Femur (tissue), 1 donor: ENCODE measurements around the gene TCTN2.

Experiments used
- DNase-seq: peaks from one replicate; pipeline ENCODE4 v3.0.0-alpha.2; 2017

The TCTN2 gene

DNA sequence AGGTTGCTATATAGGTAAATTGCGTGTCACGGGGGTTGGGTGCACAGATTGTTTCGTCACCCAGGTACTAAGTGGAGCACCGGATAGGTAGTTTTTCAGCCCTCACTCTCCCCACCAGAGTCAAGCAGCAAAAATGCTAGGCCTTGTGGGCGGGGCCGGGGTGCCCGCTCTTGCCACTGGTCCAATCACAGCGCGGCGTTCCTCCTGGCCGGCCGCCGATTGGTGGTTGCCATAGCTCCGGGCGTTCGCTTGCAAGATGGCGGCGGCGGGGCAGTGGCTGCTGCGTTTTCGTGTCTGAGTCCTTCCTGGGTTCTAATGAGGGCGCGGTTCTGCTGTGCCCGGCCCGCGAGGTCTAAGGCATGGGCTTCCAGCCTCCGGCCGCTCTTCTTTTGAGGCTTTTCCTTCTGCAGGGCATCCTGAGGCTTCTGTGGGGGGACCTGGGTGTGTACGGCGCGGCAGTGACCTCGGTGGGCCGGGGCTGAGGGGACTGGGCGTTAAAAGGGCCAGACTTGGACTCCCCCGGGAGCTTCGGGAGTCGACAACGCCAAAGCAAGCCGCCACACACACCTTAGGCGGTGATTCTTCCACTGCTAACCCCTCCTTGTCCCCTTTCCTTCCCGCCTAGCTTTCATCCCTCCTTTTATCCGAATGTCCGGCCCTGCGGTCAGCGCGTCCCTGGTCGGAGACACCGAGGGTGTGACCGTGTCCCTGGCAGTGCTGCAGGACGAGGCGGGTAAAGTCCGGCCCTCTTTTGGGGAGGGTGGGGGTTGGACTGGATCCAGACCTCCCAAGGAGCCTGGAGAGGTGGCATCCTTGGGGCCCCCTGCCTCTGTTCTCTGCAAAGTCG is at the start of gene TCTN2:
Gene TCTN2 (plus strand): TSS at position 232 of the 847 bp plus-strand sequence. CDS start 128 bp downstream, at position 360.
- peak; percentile 96 for DNase-seq

DNA sequence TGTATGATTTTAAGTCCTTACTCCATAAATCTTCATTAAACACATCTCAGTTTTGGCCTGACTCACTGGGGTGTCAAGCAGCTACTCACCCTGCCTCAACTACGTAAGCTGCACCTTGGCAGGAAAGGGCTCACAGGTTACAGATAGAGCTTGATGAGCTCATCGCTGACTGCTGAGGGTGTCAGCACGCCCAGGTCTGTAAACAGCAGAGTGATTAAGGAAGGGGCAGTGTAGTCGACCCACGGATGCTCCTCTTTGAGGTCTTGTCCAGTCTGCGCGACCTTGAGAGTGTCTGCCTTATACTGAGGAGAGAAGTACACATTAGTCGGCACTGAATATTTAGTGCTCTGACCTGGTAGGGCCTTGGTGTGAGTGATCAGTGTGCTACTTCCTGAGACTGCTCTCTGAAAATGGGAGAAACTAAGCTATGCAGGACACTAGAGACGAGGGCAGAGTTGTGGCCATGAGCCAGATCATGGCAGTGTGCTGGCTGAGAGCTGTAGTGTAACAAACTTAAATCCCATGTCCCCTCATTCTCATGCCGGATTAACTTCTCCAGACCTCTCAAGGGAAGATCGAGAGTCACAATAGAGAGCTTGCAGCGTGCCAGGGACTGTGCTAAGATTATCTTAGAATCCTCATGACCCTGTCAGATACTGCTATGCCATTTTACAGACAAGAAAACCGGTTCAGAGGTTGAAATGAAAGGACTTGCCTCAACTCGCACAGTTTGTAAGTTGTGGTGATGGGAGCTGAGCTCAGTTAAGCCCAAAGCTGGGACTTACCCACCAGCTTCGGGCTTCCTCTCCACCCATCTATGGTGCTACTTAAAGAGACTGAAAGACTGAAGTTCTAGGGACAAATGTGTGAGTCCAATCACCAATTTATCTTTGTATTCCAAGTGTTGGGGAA is 49.0 kb upstream of the TCTN2 start:
- no peak for DNase-seq

DNA sequence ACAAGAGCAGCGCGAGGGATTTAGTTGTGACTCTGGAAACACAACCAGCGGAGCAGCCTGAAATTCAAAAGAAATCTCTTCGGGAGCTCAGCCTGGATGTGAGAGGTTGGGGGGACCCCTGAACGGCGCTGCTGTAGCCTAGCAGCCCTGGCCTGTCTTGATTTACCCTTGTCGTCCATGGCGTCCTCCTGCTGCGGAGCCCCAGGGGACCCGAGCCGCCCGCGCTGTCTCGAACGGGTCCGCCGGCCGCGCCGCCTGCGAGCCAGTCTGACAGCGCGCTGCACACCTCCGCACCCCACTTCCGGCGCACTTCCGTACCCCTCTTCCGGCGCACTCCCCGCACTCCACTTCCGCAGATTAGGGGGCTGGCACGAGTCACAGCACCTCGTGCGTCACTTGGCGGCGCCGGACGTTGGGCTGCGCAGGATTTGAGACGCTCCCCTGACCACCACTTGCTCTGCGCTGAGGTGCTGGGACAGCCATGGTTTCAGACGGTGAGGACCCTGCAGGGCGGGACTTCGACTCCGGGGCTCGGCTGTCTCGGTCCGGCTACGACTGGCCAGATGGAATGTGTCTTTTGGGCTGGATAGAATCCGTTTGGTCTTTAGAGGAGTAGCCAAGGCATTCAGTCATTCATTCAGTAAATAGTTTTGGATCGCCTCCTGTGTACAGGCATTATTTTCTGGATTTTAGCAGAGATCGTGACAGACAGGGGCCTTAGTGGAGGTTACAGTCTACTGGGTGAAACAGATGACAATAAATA is 37.4 kb upstream of the TCTN2 start, which contains the start of the genes EIF2B1 and GTF2H3:
Gene EIF2B1 (minus strand): TSS at position 308 of the 763 bp plus-strand sequence. CDS start 129 bp downstream, at position 179.
Gene GTF2H3 (plus strand): TSS at position 451 of the 763 bp plus-strand sequence. CDS start 31 bp downstream, at position 482.
- peak; percentile 98 for DNase-seq

DNA sequence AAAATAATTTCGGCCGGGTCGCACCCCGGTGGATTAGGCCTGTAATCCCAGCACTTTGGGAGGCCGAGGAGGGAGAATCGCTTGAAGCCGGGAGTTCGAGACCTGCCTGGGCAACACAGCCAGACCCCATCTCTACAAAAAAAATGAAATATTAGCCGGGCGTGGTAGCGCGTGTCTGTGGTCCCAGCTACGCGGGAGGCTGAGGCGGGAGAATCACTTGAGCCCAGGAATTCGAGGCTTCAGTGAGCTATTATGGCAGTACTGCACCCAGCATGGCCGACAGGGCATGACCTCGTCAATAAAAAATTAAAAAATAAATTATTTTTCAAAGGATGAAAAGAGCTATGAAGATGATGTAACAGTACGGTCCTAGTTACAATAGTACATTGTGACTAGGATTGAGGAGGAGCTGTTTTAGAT is 36.8 kb upstream of the TCTN2 start:
- no peak for DNase-seq

DNA sequence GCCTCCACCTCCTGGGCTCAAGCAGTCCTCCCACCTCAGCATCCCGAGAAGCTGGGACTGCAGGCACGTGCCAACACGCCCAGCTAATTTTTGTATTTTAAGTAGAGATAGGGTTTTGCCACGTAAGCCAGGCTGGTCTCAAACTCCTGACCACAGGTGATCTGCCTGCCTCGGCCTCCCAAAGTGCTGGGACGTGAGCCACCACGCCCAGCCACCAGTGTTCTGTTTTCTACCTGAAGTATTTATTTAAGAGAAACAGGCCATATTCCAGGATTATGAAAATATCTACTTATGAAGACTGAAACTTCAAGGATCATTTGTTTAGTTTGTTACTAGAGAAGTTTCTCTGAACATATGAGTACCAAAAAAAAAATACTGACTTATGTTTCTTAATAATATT is 27.0 kb upstream of the TCTN2 start:
- DNase-seq = no peak

DNA sequence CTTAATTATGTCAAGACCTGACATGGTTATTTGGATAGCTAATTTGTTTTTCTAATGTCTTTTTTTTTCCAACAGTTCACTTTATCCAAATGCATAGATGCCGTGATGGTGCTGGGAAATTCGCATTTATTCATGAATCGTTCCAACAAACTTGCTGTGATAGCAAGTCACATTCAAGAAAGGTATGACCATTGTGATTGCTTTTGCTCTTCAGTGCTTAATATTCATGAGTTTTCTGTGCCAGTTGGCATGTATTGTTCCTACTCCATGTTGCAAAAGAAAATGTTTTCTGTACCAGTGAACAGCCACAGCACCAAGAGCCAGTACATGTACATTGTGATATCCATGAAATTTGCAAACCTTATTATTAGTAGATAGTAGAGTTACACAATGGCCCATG is 25.5 kb upstream of the TCTN2 start:
- DNase-seq = no peak

DNA sequence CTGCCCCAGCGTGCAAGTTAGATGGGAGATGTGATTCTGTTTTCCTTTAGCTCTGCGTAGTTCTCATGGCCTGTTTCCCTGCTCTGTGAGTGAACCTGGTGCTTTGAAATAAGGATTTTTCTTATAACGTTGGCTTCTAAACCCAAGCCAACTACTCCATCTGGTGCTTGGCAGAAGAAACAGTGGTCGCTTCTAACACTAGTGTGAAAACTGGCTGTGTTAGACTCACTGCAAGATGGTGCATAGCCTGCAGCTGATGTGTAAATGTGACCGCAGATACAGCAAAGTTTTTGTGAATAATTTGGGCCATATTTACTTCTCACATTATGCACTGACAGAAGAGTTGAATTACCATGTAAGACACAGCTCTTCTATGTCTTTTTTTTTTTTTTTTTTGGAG is 25.0 kb upstream of the TCTN2 start:
- DNase-seq = no peak

DNA sequence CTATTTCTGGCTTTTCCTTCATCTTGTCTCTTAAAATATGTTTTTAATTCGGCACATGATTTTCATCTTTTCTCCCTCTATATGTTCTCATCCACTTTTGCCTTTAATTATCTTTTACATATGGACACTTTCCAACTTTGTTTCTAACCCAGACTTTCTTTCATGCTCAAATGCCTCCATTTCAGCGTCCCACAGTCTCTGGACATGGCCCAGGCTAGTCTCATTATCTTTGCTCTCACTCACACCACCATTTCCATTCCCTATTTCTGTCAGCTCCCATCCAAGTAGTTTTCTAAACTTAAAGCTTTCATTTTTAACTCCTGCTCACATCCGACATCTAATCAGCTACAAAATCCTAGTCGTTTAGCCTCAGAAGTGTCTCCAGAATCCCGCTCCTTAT is 22.5 kb upstream of the TCTN2 start:
- DNase-seq = no peak

DNA sequence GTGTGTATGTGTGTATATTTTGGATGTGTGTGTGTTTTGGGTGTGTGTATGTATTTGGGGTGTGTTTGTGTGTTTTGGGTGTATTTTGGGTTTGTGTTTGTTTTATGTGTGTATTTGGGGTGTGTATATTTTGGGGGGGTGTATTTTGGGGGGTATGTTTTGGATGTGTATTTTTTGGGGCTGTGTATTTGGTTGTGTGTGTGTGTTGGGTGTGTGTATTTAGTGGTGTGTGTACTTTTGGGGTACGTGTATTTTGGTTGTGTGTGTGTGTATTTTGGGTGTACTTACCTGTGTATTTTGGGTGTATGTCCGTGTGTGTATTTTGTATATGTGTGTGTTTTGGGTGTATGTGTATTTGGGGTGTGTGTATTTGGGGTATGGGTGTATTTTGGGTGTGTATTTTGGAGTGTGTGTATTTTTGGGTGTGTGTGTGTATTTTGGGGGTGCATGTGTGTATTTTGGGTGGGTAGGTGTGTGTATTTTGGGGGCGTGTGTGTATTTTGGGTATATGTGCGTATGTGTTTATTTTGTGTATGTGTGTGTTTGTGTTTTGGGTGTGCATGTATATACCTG is 16.7 kb upstream of the TCTN2 start:
- DNase-seq = no peak

DNA sequence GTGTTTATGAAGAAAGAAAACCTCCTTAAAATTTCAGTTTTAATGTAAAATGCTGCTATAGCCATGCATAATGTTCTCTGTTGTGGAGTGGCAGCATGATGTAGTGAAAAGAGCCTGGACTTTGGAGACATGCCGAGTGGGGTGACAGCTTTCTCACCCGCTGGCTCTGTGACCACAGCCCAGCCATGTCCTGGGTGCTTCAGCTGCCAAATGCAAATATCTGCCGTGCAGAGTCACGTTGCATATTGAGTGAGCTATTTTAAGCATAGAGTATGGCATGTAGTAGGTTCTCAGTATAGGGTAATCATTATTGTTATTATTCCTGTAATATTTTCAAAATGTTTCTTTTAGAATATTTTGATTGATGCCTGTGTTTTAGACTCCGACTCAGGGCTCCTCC is 15.5 kb upstream of the TCTN2 start:
- no peak for DNase-seq

DNA sequence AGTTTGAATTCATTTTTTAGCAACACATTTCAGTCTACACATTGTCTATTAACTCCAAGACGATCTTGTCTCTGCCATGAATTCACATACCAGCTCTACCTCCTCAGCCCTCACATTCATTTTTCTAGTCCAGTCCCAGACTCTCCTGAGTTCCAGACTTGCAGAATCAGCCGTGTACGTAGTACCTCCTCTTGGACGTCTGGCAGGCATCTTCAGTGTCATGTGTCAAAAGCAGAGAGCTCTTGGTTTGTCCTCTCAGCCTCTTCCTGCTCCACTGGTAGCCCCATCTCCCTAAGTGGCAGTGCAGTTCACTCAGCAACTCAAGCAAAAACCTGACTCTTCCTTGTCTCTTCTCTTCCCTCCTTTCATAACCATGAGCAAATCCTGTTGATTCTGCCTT is 14.5 kb upstream of the TCTN2 start:
- DNase-seq = no peak

DNA sequence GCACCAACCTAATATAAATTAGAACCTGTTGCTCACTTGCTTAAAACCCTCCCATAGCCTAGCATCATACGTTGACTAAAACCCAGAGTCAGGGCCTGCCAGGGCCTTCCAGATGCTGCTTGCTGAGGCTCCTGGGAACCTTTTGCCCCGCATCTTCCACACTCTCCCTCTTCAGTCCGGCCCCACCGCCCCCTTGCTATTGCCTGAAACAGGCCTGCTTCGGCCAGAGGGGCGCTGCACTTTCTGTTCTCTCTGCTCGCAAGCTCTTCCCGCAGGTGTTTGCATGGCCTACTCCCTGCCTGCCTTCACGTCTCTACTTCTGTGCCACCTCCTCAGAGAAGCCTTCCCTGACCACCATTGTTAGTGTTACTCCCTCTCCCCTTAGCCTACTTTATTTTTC is 13.7 kb upstream of the TCTN2 start:
- no peak for DNase-seq

DNA sequence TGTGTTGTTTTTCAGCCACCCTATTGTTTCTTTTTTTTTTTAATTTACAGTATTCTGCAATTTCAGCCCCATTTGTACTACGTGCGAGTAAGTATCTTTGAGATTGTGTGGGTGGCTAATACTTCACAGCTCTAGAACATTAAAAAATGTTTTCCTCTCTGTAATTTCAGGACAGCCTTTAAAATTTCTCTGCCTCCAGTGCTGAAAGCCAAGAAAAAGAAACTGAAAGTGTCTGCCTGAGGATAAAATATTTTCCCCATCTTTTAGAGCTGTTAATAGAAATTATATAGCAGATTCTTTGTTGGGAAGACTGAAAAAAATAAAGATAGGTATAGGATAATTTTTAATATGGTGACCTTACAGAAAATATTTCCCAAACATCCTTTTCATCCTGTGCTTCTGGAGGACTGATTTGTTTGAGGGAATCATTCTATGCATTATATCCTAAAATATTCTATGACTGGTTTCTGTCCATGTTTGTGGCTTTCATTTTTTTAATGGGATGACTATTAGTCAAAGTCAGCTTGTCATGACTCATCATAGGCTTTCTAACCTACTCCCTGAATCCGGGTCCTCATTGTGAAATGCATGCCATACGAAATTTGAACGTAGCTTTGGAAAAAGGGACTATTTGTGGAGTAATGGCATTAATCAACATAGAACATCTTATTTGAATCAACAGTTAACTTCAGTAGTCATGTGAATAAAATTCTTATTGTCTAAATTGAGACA is 10.8 kb upstream of the TCTN2 start:
- DNase-seq = no peak

DNA sequence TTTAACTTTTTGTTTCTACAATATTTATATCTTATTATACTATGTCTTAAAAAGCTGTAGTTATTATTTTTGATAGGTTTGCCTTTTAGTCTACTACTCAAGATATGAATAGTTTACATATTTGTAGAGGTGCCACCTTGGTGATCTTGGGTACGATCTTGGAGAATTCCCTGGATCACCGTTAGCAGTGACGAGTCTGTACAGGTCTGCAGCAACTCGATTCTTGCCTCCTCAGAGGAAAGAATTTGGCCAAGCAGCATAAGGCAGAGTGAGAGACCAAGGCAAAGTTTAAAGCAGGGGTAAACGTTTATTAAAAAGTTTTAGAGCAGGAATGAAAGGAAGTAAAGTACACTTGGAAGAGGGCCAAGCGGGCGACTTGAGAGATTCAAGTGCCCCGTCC is 3.1 kb upstream of the TCTN2 start:
- no peak for DNase-seq

DNA sequence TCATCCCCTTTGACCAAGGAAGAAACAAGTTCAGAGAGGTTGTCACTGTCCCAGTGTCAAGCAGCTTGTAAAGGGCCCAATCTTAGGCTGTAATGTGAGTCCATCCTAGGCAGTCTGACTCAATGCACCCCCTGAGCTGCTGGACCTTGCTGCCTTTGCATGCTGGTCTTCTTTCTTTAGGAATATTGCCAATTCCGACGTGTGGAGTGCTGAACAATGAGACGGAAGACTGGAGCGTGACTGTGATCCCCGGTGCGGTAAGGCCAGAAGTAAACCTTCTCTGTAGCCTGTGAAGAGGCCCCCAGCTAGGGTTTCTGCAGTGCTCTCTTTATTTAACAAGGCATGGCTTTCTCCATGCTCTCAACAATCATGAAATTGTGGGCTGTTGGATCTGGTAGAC is 963 bp downstream of the TCTN2 start:
- DNase-seq = no peak

DNA sequence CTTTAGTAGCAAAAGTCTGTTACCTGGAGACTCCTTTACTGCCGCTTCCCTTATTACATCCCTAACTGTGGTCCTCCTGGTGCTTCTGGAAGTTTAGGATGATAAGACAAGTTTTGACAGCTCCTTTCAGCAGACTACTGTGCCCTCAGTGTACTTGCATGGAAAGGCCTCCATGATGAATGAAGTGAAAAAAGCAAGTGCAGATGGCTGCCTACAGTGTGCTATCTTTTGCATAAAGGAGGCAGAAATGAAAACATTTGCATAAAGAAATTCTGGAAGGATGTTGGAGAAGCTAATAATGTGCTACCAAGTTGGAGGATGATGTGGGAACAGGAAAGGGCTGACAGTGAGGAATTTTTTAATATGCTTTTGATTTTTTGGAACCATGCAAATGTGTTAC is 4.5 kb downstream of the TCTN2 start:
- no peak for DNase-seq

DNA sequence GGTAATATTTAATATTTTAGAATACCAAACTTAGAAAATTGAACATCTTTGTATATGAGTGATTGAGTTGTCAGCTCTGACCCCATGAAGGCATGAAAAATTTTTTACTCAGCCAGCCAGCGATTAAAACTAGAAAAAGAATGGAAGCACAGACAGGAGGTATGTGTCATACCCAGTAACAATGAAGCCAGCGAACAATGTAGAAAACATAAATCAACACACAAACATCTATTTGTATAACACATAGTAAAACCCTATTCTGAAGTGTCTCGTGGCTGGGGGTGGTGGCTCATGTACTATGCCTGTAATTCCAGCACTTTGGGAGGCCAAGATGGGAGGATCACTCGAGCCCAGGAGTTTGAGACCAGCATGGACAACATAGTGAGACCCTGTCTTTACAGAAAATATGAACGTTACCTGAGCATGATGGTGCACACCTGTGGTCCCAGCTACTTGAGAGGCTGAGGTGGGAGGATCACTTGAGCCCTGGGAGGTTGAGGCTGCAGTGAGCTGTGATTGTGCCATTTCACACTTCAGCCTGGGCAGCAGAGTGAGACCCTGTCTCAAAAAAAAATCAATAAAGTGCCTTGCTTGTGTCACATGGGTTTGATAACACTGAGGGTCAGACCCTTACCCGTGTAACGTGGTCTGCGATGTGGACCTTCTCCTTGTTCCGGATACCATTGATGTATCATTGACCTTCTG is 5.9 kb downstream of the TCTN2 start:
- no peak for DNase-seq

DNA sequence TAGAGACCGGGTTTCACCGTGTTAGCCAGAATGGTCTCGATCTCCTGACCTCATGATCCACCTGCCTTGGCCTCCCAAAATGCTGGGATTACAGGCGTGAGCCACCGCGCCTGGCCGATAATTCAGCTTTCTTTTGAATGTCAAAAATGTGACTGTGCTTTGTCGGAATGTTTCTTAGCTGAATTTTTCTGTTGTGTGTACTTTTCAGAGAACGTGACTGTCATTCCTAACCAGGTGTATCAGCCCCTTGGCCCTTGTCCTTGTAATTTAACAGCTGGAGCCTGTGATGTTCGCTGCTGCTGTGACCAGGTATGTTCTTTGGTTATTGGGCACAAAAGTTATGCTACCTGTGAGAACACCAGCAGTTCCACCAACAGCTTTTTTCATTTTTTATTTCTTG is 8.1 kb downstream of the TCTN2 start:
- no peak for DNase-seq

DNA sequence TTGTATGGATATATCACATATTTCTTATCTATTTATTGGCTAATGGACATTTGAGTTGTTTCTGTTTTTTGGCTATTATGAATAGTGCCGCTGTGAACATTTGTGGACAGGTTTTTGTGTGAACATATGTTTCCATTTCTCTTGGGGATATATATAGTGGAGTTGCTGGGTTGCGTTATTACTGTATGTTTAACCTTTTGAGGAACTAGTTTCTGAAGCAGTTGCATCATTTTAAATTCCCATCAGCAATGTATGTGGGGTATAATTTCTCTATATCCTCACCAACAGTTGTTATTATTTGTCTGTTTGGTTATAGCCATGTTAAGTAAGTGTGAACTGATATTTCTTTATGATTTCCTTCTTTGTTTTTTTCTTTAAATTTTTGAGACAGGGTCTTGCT is 10.7 kb downstream of the TCTN2 start:
- no peak for DNase-seq

DNA sequence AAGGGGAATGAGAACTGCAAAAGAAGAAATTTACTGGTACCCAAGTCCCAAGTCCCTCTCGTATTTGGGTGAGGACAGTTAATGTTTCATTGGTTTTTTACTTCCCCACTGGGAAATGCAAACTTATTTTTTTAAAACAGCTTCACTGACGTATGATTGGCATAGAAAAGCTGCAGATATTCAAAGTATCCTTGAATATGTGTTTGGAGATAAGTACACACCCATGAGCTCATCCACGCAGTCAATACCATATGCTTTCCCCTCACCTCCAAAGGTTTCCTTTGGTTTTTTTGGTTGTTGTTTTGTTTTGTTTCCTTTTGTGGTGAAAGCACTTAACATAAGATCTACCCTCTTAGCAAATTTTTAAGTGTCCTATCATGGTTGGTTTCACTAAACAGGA is 13.1 kb downstream of the TCTN2 start:
- DNase-seq = no peak

DNA sequence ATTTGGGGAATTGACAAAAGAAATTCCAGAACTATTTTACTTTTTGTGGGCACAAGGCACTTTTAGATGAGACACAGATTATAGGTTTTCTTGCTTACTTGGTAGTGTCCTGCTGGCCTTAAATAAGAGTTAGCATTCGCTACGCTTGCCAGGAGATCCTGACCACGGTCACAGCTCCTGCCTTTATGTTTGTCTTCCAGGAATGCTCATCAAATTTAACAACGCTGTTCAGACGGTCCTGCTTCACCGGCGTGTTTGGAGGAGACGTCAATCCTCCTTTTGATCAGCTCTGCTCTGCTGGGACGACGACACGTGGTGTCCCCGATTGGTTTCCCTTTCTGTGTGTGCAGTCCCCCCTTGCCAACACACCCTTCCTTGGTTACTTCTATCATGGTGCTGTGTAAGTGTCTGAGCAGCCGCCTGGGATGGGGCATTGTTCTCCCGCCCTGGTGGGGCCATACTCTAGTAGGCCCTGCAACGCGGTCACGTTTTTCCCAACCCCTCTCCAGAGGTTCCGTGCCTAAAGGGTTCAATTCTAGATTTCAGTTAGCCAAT is 15.8 kb downstream of the TCTN2 start:
- no peak for DNase-seq
